IMR-90 (cell line): ENCODE measurements around the gene INPP4A. TPM values are rescaled to one million over a fixed set of nuclear protein-coding genes. Genes with fewer than 3 reads are reported as not detected.

Experiments
- ATAC-seq: fragments of 200-7000 bp; cut with Tn5 transposase; 2 replicates; pipeline ENCODE4 v1.9.1; 2020; ENCODE audit warnings: low read depth, mild to moderate bottlenecking, moderate library complexity
- BruUV-seq: library from RNA; stranded (reverse); fragments of 400-500 nt; replicated peaks from 2 replicates; lab custom pipeline; 2021; lab: Mats Ljungman, UMichigan
- CTCF ChIA-PET: fragments of 300-600 bp; formaldehyde crosslinking; extraction: SDS; loops from one replicate; lab custom pipeline; 2021; ENCODE audit warnings: antibody characterized with exemption; lab: Yijun Ruan, JAX
- POLR2A ChIA-PET: fragments of 300-600 bp; sonication (Branson Sonifier 250); formaldehyde crosslinking; loops from one replicate; lab custom pipeline; 2022; ENCODE audit warnings: antibody characterized with exemption; ENCODE audit not compliant: unreplicated experiment; lab: Charles Lee
- DNase-seq: peaks from one replicate; pipeline ENCODE4 v3.0.0; 2013
- H2AFZ ChIP-seq: replicated peaks from 2 replicates; pipeline ENCODE3; 2013; ENCODE audit warnings: low read length, mild to moderate bottlenecking; ENCODE audit not compliant: poor library complexity
- H2AK5ac ChIP-seq: 2 replicates; pipeline ENCODE4 v1.6.1; 2013; ENCODE audit warnings: low read depth, low read length, inconsistent platforms
- H2AK9ac ChIP-seq: replicated peaks from 2 replicates; pipeline ENCODE3; 2013; ENCODE audit warnings: mild to moderate bottlenecking, low read depth, low read length, moderate library complexity; ENCODE audit not compliant: poor library complexity
- H2BK120ac ChIP-seq: 2 replicates; pipeline ENCODE4 v1.6.1; 2013; ENCODE audit warnings: low read depth, low read length, inconsistent platforms
- H2BK15ac ChIP-seq: 3 replicates; pipeline ENCODE4 v1.6.1; 2013; ENCODE audit warnings: low read depth, low read length, inconsistent platforms
- H2BK20ac ChIP-seq: 2 replicates; pipeline ENCODE4 v1.6.1; 2013; ENCODE audit warnings: low read depth, mild to moderate bottlenecking, inconsistent platforms, low read length, moderate library complexity
- H2BK5ac ChIP-seq: 2 replicates; pipeline ENCODE4 v1.6.1; 2013; ENCODE audit warnings: mild to moderate bottlenecking, low read depth, low read length, inconsistent platforms; ENCODE audit not compliant: poor library complexity, severe bottlenecking
- H3K14ac ChIP-seq: replicated peaks from 2 replicates; pipeline ENCODE4 v1.6.1; 2013; ENCODE audit warnings: low read depth, low read length, inconsistent platforms
- H3K18ac ChIP-seq: 2 replicates; pipeline ENCODE4 v1.6.1; 2013; ENCODE audit warnings: low read depth, low read length, control low read depth
- H3K23ac ChIP-seq: 2 replicates; pipeline ENCODE4 v1.6.1; 2013; ENCODE audit warnings: low read depth, low read length, inconsistent platforms
- H3K27ac ChIP-seq: 2 replicates; pipeline ENCODE4 v1.5.1; 2013; ENCODE audit warnings: mild to moderate bottlenecking, control low read depth, low read length; ENCODE audit not compliant: insufficient read depth
- H3K27me3 ChIP-seq: 2 replicates; pipeline ENCODE4 v1.6.1; 2013; ENCODE audit warnings: low read length; ENCODE audit not compliant: control insufficient read depth, insufficient read depth
- H3K36me3 ChIP-seq: 2 replicates; pipeline ENCODE4 v1.6.1; 2013; ENCODE audit warnings: low read length, mixed read lengths; ENCODE audit not compliant: control insufficient read depth, insufficient read depth
- H3K4ac ChIP-seq: 2 replicates; pipeline ENCODE4 v1.6.1; 2013; ENCODE audit warnings: low read depth, low read length, inconsistent platforms
- H3K4me1 ChIP-seq: 2 replicates; pipeline ENCODE4 v1.6.1; 2013; ENCODE audit warnings: low read length, mixed read lengths; ENCODE audit not compliant: control insufficient read depth, insufficient read depth
- H3K4me2 ChIP-seq: 2 replicates; pipeline ENCODE4 v1.6.1; 2013; ENCODE audit warnings: low read depth, mild to moderate bottlenecking, control low read depth, low read length, moderate library complexity
- H3K4me3 ChIP-seq: 2 replicates; pipeline ENCODE4 v1.5.1; 2013; ENCODE audit warnings: low read depth, mild to moderate bottlenecking, control low read depth, low read length, moderate library complexity; ENCODE audit not compliant: insufficient read depth
- H3K56ac ChIP-seq: 2 replicates; pipeline ENCODE4 v1.6.1; 2013; ENCODE audit warnings: low read length, inconsistent platforms; ENCODE audit not compliant: insufficient read depth; ENCODE audit errors: extremely low read depth
- H3K79me1 ChIP-seq, 2 experiments: 2 replicates each; pipeline ENCODE4 v1.6.1; 2013; ENCODE audit warnings: low read length in 2 of 2, inconsistent platforms in 1 of 2, low read depth in 1 of 2
- H3K9ac ChIP-seq: 2 replicates; pipeline ENCODE4 v1.6.1; 2013; ENCODE audit warnings: low read depth, low read length, control low read depth
- H3K9me1 ChIP-seq: 2 replicates; pipeline ENCODE4 v1.6.1; 2013; ENCODE audit warnings: low read length, inconsistent platforms; ENCODE audit not compliant: insufficient read depth
- H3K9me3 ChIP-seq: 2 replicates; pipeline ENCODE4 v1.6.1; 2013; ENCODE audit warnings: low read length; ENCODE audit not compliant: control insufficient read depth, insufficient read depth
- H4K20me1 ChIP-seq: 2 replicates; pipeline ENCODE4 v1.6.1; 2013; ENCODE audit warnings: low read length, inconsistent platforms; ENCODE audit not compliant: insufficient read depth
- H4K5ac ChIP-seq: 2 replicates; pipeline ENCODE4 v1.6.1; 2013; ENCODE audit warnings: mild to moderate bottlenecking, low read depth, low read length, control low read depth
- H4K8ac ChIP-seq, 2 experiments: 2 replicates each; pipeline ENCODE4 v1.6.1; 2013; ENCODE audit warnings: low read depth in 2 of 2, low read length in 2 of 2, control low read depth in 1 of 2, inconsistent platforms in 1 of 2
- H4K91ac ChIP-seq: 2 replicates; pipeline ENCODE4 v1.6.1; 2013; ENCODE audit warnings: low read depth, low read length, inconsistent platforms; ENCODE audit not compliant: insufficient read depth
- BHLHE40 ChIP-seq: fragments of 150-350 bp; IDR thresholded peaks from 2 replicates; pipeline ENCODE4 v1.6.1; 2016; ENCODE audit warnings: mild to moderate bottlenecking, low read depth, low read length
- CEBPB ChIP-seq: IDR thresholded peaks from 2 replicates; pipeline ENCODE4 v1.6.1; 2012; ENCODE audit warnings: low read depth, low read length, improper control_type of control experiment
- CTCF ChIP-seq: conservative IDR thresholded peaks from 2 replicates; pipeline ENCODE4 v1.5.1; 2012; ENCODE audit warnings: mild to moderate bottlenecking, low read depth, low read length, improper control_type of control experiment
- FOS ChIP-seq: fragments of 150-350 bp; IDR thresholded peaks from 2 replicates; pipeline ENCODE4 v1.6.1; 2016; ENCODE audit warnings: low read depth, low read length
- MAFK ChIP-seq: IDR thresholded peaks from 2 replicates; pipeline ENCODE4 v1.6.1; 2012; ENCODE audit warnings: low read depth, low read length, improper control_type of control experiment
- MAZ ChIP-seq: IDR thresholded peaks from 2 replicates; pipeline ENCODE4 v1.6.1; 2012; ENCODE audit warnings: low read depth, mild to moderate bottlenecking, low read length, improper control_type of control experiment, moderate library complexity, borderline replicate concordance
- NFE2L2 ChIP-seq: fragments of 150-350 bp; IDR thresholded peaks from 2 replicates; pipeline ENCODE4 v1.6.1; 2016; ENCODE audit warnings: low read depth, mild to moderate bottlenecking, low read length
- POLR2A ChIP-seq: IDR thresholded peaks from 2 replicates; pipeline ENCODE4 v1.6.1; 2012; ENCODE audit warnings: mild to moderate bottlenecking, low read depth, low read length
- RAD21 ChIP-seq: IDR thresholded peaks from 2 replicates; pipeline ENCODE4 v1.6.1; 2012; ENCODE audit warnings: low read length, improper control_type of control experiment
- RFX5 ChIP-seq: IDR thresholded peaks from 2 replicates; pipeline ENCODE4 v1.8.0; 2012; ENCODE audit warnings: low read depth, mild to moderate bottlenecking, low read length, moderate library complexity
- SMC3 ChIP-seq: fragments of 150-350 bp; IDR thresholded peaks from 2 replicates; pipeline ENCODE4 v1.6.1; 2016; ENCODE audit warnings: low read depth, mild to moderate bottlenecking, antibody characterized with exemption, low read length, moderate library complexity
- USF2 ChIP-seq: fragments of 150-350 bp; IDR thresholded peaks from 2 replicates; pipeline ENCODE4 v1.6.1; 2017; ENCODE audit warnings: mild to moderate bottlenecking, antibody characterized with exemption, low read length, low read depth
- WGBS, 2 experiments: methylation state at CpG; one replicate each; pipeline versions ENCODE4 v1.1.5 to v1.1.7; 2013; ENCODE audit warnings: missing lambda C conversion rate in 2 of 2; ENCODE audit not compliant: insufficient read length in 1 of 2; ENCODE audit errors: extremely low coverage in 2 of 2; 5-methylcytosine and 5-hydroxymethylcytosine counted together
- dilution Hi-C: fragments of 300-500 bp; cut with HindIII; formaldehyde crosslinking; loops from one replicate; pipeline ENCODE4 v1.14.3; 2018; ENCODE audit warnings: low sequenced_read_pairs; ENCODE audit not compliant: unreplicated experiment
- in situ Hi-C: fragments of 300-500 bp; cut with MboI; formaldehyde crosslinking; loops from 3 replicates; pipeline ENCODE4 v1.14.3; 2019; ENCODE audit warnings: low sequenced_read_pairs, inconsistent platforms, mixed read lengths
- intact Hi-C: fragments of 100-400 bp; cut with micrococcal nuclease; formaldehyde crosslinking; loops from 2 replicates; pipeline ENCODE4 v1.10.0; 2022
- polyA plus RNA-seq, 3 experiments: library from polyadenylated mRNA; depleted of rRNA; stranded (reverse); fragments of >200 nt; gene quantifications; 2 replicates each; pipeline ENCODE4 v1.2.3, GENCODE V29; 2012; ENCODE audit warnings: low replicate concordance in 1 of 3
- total RNA-seq: library from RNA; depleted of rRNA; stranded (reverse); fragments of >200 nt; gene quantifications from 2 replicates; pipeline ENCODE4 v1.2.3, GENCODE V29; 2012

Gene INPP4A
- total and polyA plus RNA-seq, 2 of the 4 experiments (the other 2 are of a cell fraction): 14.5 to 27.1 TPM

GRCh38 chr2:98399140-98399539 lies 45.5 kb upstream of the INPP4A start:
- ChIA-PET POLR2A (no interaction called here), CTCF (interaction anchor here (0.7 kb wide), 1 partner anchor 104 kb away, joined by 5 read pairs; no protein-coding TSS in a partner anchor)
- Histone ChIP-seq H3K56ac (no peak overlapping the region), H3K14ac (no peak overlapping the region), H4K20me1 (no peaks in the 10 kb centered on the region), H2AFZ (no peak overlapping the region), H3K23ac (no peak overlapping the region), H2AK9ac (no peak overlapping the region), H3K27me3 (peaks cover 17% of the 10 kb centered on the region), H3K79me1 (no peaks in the 10 kb centered on the region), H3K4me3 (no peak overlapping the region), H2BK5ac (no peak overlapping the region), H2BK15ac (no peak overlapping the region), H4K8ac (no peak overlapping the region), H3K27ac (no peak overlapping the region), H3K9me3 (no peaks in the 10 kb centered on the region), H3K4ac (no peak overlapping the region), H2AK5ac (no peak overlapping the region), H3K4me2 (no peak overlapping the region), H2BK120ac (no peak overlapping the region), H3K18ac (no peak overlapping the region), H3K9ac (no peak overlapping the region), H3K4me1 (no peaks in the 10 kb centered on the region), H2BK20ac (no peak overlapping the region), H3K9me1 (no peaks in the 10 kb centered on the region), H4K5ac (no peak overlapping the region), H3K36me3 (no peaks in the 10 kb centered on the region), H4K91ac (no peak overlapping the region)
- no TSS peak for BruUV-seq
- DNase-seq: no peak
- ATAC-seq: no peak
- in situ Hi-C loops: no loop called here
- no peak for TF ChIP-seq FOS
- TF ChIP-seq MAZ: no peak
- TF ChIP-seq NFE2L2: no peak
- TF ChIP-seq USF2: no peak
- no peak for TF ChIP-seq BHLHE40
- no peak for TF ChIP-seq RFX5
- TF ChIP-seq MAFK: no peak
- no peak for TF ChIP-seq CEBPB
- TF ChIP-seq CTCF: no peak
- no peak for TF ChIP-seq SMC3
- no peak for TF ChIP-seq RAD21
- TF ChIP-seq POLR2A: no peak
- intact Hi-C loops: no loop called here
- dilution Hi-C loops: no loop called here
- no CpG with 5 or more reads among the region's 4 CpGs for WGBS, 2 experiments
